GM12878 (cell line): ENCODE data around the gene HYPK. TPM values are rescaled to one million over a fixed set of nuclear protein-coding genes. Genes with fewer than 3 reads are reported as not detected.

Source experiments
- CBX5 ChIP-seq: sonication (generic); IDR thresholded peaks from 2 replicates; pipeline ENCODE4 v1.6.1; 2016; ENCODE audit warnings: low read depth, moderate library complexity, mild to moderate bottlenecking, inconsistent platforms
- EGR1 ChIP-seq, 2 experiments: IDR thresholded peaks; 1 replicate in 1 of 2; 2 replicates in 1 of 2; pipeline ENCODE4 v1.6.1; 2011 to 2012; ENCODE audit warnings: low read depth in 2 of 2, low read length in 2 of 2, borderline replicate concordance in 1 of 2, mild to moderate bottlenecking in 1 of 2, moderate library complexity in 1 of 2
- EZH2 ChIP-seq: IDR thresholded peaks from 2 replicates; pipeline ENCODE4 v1.6.1; 2012; ENCODE audit warnings: low read depth, mild to moderate bottlenecking, control low read depth, inconsistent platforms, low read length, borderline replicate concordance; ENCODE audit not compliant: control insufficient read depth
- JUND ChIP-seq: IDR thresholded peaks from 2 replicates; pipeline ENCODE4 v1.6.1; 2012; ENCODE audit warnings: low read depth, mild to moderate bottlenecking, low read length, improper control_type of control experiment, moderate library complexity
- RBBP5 ChIP-seq: fragments of 200-600 bp; sonication (generic); conservative IDR thresholded peaks from 2 replicates; pipeline ENCODE4 v1.6.1; 2016
- SMAD1 ChIP-seq: fragments of 450-650 bp; IDR thresholded peaks from 2 replicates; pipeline ENCODE4 v1.6.1; 2018; ENCODE audit warnings: mild to moderate bottlenecking, low read depth; ENCODE audit not compliant: partially characterized antibody
- SP1 ChIP-seq: IDR thresholded peaks from one replicate; pipeline ENCODE4 v1.6.1; 2011; ENCODE audit warnings: low read depth, low read length
- SREBF1 ChIP-seq: IDR thresholded peaks from 2 replicates; pipeline ENCODE4 v1.6.1; 2012; ENCODE audit warnings: mild to moderate bottlenecking, low read length
- WRNIP1 ChIP-seq: IDR thresholded peaks from 2 replicates; pipeline ENCODE4 v1.6.1; 2011; ENCODE audit warnings: low read depth, low read length, improper control_type of control experiment, borderline replicate concordance
- ZNF217 ChIP-seq: fragments of 450-650 bp; IDR thresholded peaks from 2 replicates; pipeline ENCODE4 v1.6.1; 2017; ENCODE audit warnings: antibody characterized with exemption, mild to moderate bottlenecking
- polyA plus RNA-seq, 11 experiments: library from polyadenylated mRNA; depleted of rRNA in 4 of 11; unstranded in 6 of 11; stranded (reverse) in 5 of 11; fragments of >200 nt; fragmentation: Nextera tagmentation in 4 of 11; fragmentation: Illumina TruSeq in 1 of 11; extraction: Ambion mirVana in 4 of 11; extraction: Trizol in 1 of 11; gene quantifications; 1 replicate in 1 of 11; 2 replicates in 10 of 11; pipeline versions ENCODE4 v1.2.1 to v1.2.3, GENCODE V29; 2011 to 2016; ENCODE audit warnings: inconsistent platforms in 2 of 11, missing spikeins in 2 of 11, low read depth in 1 of 11
- total RNA-seq, 4 experiments: library from RNA; depleted of rRNA in 3 of 4; stranded (reverse); fragments of >200 nt in 3 of 4; fragmentation: Illumina TruSeq in 1 of 4; extraction: Trizol in 1 of 4; gene quantifications; 2 replicates each; pipeline versions ENCODE4 v1.2.1 to v1.2.3, GENCODE V29; 2013 to 2021
- TF ChIP-seq, protein P1 (sequence below): fragments of 450-650 bp; IDR thresholded peaks from 2 replicates; pipeline ENCODE4 v1.6.1; 2017; ENCODE audit warnings: mild to moderate bottlenecking, low read depth, inconsistent platforms; ENCODE audit not compliant: poor library complexity, severe bottlenecking
- TF ChIP-seq, protein P2 (sequence below): IDR thresholded peaks from 2 replicates; pipeline ENCODE4 v1.6.1; 2012; ENCODE audit warnings: low read depth, low read length, improper control_type of control experiment
- TF ChIP-seq, protein P3 (sequence below): fragments of 450-650 bp; IDR thresholded peaks from 2 replicates; pipeline ENCODE4 v1.6.1; 2017; ENCODE audit warnings: borderline replicate concordance
- TF ChIP-seq, protein P4 (sequence below): IDR thresholded peaks from 2 replicates; pipeline ENCODE4 v1.6.1; 2012; ENCODE audit warnings: low read length, inconsistent platforms
- TF ChIP-seq, protein P5 (sequence below): fragments of 450-650 bp; IDR thresholded peaks from 2 replicates; pipeline ENCODE4 v1.6.1; 2016; ENCODE audit warnings: mild to moderate bottlenecking
- TF ChIP-seq, protein P6 (sequence below): fragments of 450-650 bp; formaldehyde crosslinking; IDR thresholded peaks from 2 replicates; pipeline ENCODE4 v1.4.0; 2020; ENCODE audit warnings: mild to moderate bottlenecking, moderate library complexity
- TF ChIP-seq, protein P7 (sequence below): IDR thresholded peaks from 2 replicates; pipeline ENCODE4 v1.6.1; 2011; ENCODE audit warnings: borderline replicate concordance, low read depth, mild to moderate bottlenecking, moderate library complexity, mixed read lengths, low read length; ENCODE audit not compliant: insufficient read depth; ENCODE audit errors: extremely low read length

Gene HYPK
- total and polyA plus RNA-seq, 10 of the 15 experiments (the other 5 are each of a cell fraction or from before 2014, with no cell fraction given) = 8.0 to 38.4 (median 17.5) TPM

DNA sequence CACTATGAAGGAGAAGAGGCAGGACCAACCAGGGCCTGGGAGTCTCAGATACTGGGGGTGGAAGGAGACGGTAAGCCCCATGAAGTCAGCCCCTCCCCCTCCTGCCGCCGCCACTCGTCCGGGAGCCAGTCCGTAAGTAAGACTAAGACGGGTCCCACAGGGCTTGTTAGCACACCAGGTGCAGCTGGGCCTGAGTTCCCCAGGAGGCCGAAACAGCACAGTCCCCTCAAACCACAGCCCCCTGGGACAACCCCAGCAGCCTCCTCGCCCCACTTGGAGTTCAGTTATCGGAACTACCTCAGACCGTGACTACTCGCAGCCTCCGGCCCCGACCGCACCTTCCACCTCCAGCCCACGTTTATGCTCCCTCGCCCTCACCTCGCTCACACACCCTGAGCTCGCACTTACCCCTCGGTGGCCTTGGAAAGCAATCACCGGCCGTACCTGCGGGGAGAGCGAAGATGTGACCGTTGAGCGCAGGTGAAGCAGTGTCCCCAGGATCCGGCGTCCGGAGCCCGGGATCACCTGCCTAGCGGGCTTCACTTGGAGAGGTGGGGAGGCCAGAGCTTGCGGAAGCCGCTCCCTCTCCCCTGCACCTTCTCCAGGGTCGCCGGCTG is 24.2 kb upstream of the HYPK start (continued):
- TF ChIP-seq, protein P1, sequence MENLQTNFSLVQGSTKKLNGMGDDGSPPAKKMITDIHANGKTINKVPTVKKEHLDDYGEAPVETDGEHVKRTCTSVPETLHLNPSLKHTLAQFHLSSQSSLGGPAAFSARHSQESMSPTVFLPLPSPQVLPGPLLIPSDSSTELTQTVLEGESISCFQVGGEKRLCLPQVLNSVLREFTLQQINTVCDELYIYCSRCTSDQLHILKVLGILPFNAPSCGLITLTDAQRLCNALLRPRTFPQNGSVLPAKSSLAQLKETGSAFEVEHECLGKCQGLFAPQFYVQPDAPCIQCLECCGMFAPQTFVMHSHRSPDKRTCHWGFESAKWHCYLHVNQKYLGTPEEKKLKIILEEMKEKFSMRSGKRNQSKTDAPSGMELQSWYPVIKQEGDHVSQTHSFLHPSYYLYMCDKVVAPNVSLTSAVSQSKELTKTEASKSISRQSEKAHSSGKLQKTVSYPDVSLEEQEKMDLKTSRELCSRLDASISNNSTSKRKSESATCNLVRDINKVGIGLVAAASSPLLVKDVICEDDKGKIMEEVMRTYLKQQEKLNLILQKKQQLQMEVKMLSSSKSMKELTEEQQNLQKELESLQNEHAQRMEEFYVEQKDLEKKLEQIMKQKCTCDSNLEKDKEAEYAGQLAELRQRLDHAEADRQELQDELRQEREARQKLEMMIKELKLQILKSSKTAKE = peak; percentile 64
- TF ChIP-seq, protein P2, sequence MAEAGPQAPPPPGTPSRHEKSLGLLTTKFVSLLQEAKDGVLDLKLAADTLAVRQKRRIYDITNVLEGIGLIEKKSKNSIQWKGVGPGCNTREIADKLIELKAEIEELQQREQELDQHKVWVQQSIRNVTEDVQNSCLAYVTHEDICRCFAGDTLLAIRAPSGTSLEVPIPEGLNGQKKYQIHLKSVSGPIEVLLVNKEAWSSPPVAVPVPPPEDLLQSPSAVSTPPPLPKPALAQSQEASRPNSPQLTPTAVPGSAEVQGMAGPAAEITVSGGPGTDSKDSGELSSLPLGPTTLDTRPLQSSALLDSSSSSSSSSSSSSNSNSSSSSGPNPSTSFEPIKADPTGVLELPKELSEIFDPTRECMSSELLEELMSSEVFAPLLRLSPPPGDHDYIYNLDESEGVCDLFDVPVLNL = no peak
- TF ChIP-seq RBBP5 (no peak), JUND (no peak; the same call in 1 of the 2 replicates), SREBF1 (no peak), EZH2 (no peak), SMAD1 (no peak), EGR1 (IDR thresholded peaks at IDR 0.05; ENCODE audit: borderline replicate concordance in 1 of 2, low read depth in 2 of 2, low read length in 2 of 2) (no peak), SP1 (peak; percentile 32), CBX5 (peak; percentile 70; the same call in 1 of the 2 replicates), WRNIP1 (no peak), ZNF217 (peak; percentile 24; the same call in 1 of the 2 replicates)
- TF ChIP-seq, protein P3, sequence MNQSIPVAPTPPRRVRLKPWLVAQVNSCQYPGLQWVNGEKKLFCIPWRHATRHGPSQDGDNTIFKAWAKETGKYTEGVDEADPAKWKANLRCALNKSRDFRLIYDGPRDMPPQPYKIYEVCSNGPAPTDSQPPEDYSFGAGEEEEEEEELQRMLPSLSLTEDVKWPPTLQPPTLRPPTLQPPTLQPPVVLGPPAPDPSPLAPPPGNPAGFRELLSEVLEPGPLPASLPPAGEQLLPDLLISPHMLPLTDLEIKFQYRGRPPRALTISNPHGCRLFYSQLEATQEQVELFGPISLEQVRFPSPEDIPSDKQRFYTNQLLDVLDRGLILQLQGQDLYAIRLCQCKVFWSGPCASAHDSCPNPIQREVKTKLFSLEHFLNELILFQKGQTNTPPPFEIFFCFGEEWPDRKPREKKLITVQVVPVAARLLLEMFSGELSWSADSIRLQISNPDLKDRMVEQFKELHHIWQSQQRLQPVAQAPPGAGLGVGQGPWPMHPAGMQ = no peak
- TF ChIP-seq, protein P4, sequence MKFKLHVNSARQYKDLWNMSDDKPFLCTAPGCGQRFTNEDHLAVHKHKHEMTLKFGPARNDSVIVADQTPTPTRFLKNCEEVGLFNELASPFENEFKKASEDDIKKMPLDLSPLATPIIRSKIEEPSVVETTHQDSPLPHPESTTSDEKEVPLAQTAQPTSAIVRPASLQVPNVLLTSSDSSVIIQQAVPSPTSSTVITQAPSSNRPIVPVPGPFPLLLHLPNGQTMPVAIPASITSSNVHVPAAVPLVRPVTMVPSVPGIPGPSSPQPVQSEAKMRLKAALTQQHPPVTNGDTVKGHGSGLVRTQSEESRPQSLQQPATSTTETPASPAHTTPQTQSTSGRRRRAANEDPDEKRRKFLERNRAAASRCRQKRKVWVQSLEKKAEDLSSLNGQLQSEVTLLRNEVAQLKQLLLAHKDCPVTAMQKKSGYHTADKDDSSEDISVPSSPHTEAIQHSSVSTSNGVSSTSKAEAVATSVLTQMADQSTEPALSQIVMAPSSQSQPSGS = peak; percentile 35; the same call in 1 of the 2 replicates
- TF ChIP-seq, protein P5, sequence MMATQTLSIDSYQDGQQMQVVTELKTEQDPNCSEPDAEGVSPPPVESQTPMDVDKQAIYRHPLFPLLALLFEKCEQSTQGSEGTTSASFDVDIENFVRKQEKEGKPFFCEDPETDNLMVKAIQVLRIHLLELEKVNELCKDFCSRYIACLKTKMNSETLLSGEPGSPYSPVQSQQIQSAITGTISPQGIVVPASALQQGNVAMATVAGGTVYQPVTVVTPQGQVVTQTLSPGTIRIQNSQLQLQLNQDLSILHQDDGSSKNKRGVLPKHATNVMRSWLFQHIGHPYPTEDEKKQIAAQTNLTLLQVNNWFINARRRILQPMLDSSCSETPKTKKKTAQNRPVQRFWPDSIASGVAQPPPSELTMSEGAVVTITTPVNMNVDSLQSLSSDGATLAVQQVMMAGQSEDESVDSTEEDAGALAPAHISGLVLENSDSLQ = 0 out of 2 replicates have a peak, but pooled peaks have one; percentile 18
- TF ChIP-seq, protein P6, sequence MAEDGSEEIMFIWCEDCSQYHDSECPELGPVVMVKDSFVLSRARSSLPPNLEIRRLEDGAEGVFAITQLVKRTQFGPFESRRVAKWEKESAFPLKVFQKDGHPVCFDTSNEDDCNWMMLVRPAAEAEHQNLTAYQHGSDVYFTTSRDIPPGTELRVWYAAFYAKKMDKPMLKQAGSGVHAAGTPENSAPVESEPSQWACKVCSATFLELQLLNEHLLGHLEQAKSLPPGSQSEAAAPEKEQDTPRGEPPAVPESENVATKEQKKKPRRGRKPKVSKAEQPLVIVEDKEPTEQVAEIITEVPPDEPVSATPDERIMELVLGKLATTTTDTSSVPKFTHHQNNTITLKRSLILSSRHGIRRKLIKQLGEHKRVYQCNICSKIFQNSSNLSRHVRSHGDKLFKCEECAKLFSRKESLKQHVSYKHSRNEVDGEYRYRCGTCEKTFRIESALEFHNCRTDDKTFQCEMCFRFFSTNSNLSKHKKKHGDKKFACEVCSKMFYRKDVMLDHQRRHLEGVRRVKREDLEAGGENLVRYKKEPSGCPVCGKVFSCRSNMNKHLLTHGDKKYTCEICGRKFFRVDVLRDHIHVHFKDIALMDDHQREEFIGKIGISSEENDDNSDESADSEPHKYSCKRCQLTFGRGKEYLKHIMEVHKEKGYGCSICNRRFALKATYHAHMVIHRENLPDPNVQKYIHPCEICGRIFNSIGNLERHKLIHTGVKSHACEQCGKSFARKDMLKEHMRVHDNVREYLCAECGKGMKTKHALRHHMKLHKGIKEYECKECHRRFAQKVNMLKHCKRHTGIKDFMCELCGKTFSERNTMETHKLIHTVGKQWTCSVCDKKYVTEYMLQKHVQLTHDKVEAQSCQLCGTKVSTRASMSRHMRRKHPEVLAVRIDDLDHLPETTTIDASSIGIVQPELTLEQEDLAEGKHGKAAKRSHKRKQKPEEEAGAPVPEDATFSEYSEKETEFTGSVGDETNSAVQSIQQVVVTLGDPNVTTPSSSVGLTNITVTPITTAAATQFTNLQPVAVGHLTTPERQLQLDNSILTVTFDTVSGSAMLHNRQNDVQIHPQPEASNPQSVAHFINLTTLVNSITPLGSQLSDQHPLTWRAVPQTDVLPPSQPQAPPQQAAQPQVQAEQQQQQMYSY (CRISPR knock-in tag) = no peak
- TF ChIP-seq, protein P7, sequence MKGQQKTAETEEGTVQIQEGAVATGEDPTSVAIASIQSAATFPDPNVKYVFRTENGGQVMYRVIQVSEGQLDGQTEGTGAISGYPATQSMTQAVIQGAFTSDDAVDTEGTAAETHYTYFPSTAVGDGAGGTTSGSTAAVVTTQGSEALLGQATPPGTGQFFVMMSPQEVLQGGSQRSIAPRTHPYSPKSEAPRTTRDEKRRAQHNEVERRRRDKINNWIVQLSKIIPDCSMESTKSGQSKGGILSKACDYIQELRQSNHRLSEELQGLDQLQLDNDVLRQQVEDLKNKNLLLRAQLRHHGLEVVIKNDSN = no peak
